Measurements from ENCODE around the gene CCN6. TPM values are rescaled to one million over a fixed set of nuclear protein-coding genes. Genes with fewer than 3 reads are reported as not detected.
A peak's percentile ranks its signal among the peaks of the same experiment; 100 is the strongest.

CCN6 gene
- polyA plus RNA-seq, 1 donor from 2014 or later = not detected

DNA sequence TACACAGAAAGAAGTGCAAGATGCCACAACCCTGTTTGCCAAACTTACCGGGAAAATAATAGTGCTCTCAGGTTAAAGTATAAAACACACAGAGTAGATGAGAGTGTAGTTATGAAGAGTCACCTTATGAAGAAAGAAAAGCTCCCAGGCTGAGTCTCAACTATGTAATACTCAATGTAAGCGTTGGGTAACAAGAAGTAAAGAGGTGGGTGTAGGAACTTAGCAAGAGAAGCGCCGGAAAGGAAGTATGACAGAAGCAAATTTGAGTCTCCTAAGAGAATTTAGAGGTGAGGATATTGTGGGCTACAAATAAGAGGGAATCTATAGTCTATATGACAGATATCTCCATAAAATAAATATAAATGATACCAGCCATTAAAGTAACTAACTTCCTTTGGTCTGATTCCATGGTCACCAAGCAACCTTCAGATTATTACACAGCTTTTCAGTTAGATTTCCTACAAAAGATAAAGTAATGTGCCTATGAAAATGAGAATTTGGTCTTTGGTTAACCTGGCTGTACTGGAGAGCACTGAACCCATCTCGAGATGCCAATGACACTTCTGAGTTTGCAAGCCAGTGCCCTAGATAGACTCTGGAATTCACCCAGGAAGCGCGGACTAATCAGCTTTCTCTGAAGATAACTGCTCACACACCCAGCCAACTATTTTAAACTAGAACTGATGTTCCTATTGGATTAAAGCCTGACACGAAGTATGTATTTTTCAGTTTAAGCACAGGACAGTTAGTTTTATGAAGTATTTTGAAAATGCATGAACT lies 31.6 kb downstream of the CCN6 start:
- Histone ChIP-seq H4K20me1 (ENCODE audit: insufficient read depth) (no peaks in the 10 kb centered on the region), H3K9me2 (ENCODE audit: insufficient read depth, low read length) (no peaks in the 10 kb centered on the region), H3K9ac (ENCODE audit: low read length) (peak overlapping the region; percentile 2)

DNA sequence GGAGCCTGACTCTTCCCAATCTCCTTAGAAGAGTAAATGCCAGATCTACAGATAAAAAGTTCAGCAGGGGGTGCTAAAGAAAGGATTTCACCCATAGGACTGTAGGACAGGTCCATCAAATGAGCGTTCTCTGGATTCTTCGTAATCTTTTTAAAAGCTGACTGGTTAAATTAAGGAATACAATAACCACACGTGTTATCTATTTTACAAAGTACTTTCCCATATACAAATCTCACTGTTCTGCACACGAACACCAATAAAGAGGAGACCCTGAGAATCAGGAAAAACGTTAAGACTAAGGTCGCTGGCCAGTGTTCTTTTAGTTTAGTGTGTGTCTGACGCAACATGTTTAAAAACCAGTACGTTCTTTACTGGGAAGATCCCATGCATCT lies 32.8 kb downstream of the CCN6 start:
- H3K27ac ChIP-seq (ENCODE audit: low read length) = peak overlapping the region; percentile 91
- peak overlapping the region; percentile 77 for H3K4me3 ChIP-seq (ENCODE audit: low read length)
- peaks cover 3% of the 10 kb centered on the region for H3K36me3 ChIP-seq (ENCODE audit: insufficient read depth, low read length)
- H3K4me2 ChIP-seq (ENCODE audit: low read length) = peak overlapping the region; percentile 62
- H3K79me2 ChIP-seq (replicated peaks; ENCODE audit: insufficient read depth, low read length) = peaks cover 34% of the 10 kb centered on the region
- H3K9me3 ChIP-seq (ENCODE audit: low read length) = no peaks in the 10 kb centered on the region
- no peaks in the 10 kb centered on the region for H3K9me2 ChIP-seq (ENCODE audit: insufficient read depth, low read length)
- H4K20me1 ChIP-seq (ENCODE audit: insufficient read depth) = no peaks in the 10 kb centered on the region
- H2AFZ ChIP-seq (ENCODE audit: low read depth, low read length) = peak overlapping the region; percentile 48
- peak overlapping the region; percentile 79 for H3K9ac ChIP-seq (ENCODE audit: low read length)
- H3K27me3 ChIP-seq (ENCODE audit: insufficient read depth, low read depth, low read length) = no peaks in the 10 kb centered on the region
- no peaks in the 10 kb centered on the region for H3F3A ChIP-seq (ENCODE audit: insufficient read depth, low read length, poor library complexity, severe bottlenecking)
- peak; percentile 69 for TF ChIP-seq SMC3 (conservative IDR thresholded peaks at IDR 0.05; ENCODE audit: poor library complexity)
- TF ChIP-seq, protein P1, sequence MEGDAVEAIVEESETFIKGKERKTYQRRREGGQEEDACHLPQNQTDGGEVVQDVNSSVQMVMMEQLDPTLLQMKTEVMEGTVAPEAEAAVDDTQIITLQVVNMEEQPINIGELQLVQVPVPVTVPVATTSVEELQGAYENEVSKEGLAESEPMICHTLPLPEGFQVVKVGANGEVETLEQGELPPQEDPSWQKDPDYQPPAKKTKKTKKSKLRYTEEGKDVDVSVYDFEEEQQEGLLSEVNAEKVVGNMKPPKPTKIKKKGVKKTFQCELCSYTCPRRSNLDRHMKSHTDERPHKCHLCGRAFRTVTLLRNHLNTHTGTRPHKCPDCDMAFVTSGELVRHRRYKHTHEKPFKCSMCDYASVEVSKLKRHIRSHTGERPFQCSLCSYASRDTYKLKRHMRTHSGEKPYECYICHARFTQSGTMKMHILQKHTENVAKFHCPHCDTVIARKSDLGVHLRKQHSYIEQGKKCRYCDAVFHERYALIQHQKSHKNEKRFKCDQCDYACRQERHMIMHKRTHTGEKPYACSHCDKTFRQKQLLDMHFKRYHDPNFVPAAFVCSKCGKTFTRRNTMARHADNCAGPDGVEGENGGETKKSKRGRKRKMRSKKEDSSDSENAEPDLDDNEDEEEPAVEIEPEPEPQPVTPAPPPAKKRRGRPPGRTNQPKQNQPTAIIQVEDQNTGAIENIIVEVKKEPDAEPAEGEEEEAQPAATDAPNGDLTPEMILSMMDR (IDR thresholded peaks at IDR 0.05; ENCODE audit: poor library complexity, severe bottlenecking) = peak; percentile 56
- peak; percentile 55 for TF ChIP-seq RAD21 (conservative IDR thresholded peaks at IDR 0.05)
- TF ChIP-seq EZH2 (IDR thresholded peaks at IDR 0.05; ENCODE audit: borderline replicate concordance, insufficient read depth, low read length, poor library complexity, severe bottlenecking) = no peak

More for the DNA sequence above, 31.6 kb downstream of the CCN6 start:
- Histone ChIP-seq H3K9me3 (ENCODE audit: low read length) (no peaks in the 10 kb centered on the region), H3K36me3 (ENCODE audit: insufficient read depth, low read length) (peaks cover 3% of the 10 kb centered on the region), H3K4me2 (ENCODE audit: low read length) (peak overlapping the region; percentile 62), H3K4me3 (ENCODE audit: low read length) (peak overlapping the region; percentile 77), H3K27ac (ENCODE audit: low read length) (no peak overlapping the region), H2AFZ (ENCODE audit: low read depth, low read length) (no peak overlapping the region), H3K79me2 (replicated peaks; ENCODE audit: insufficient read depth, low read length) (peaks cover 32% of the 10 kb centered on the region), H3K27me3 (ENCODE audit: insufficient read depth, low read depth, low read length) (no peaks in the 10 kb centered on the region), H3F3A (ENCODE audit: insufficient read depth, low read length, poor library complexity, severe bottlenecking) (no peaks in the 10 kb centered on the region)
- TF ChIP-seq, protein P1 (IDR thresholded peaks at IDR 0.05; ENCODE audit: poor library complexity, severe bottlenecking) = no peak
- TF ChIP-seq, protein P2, sequence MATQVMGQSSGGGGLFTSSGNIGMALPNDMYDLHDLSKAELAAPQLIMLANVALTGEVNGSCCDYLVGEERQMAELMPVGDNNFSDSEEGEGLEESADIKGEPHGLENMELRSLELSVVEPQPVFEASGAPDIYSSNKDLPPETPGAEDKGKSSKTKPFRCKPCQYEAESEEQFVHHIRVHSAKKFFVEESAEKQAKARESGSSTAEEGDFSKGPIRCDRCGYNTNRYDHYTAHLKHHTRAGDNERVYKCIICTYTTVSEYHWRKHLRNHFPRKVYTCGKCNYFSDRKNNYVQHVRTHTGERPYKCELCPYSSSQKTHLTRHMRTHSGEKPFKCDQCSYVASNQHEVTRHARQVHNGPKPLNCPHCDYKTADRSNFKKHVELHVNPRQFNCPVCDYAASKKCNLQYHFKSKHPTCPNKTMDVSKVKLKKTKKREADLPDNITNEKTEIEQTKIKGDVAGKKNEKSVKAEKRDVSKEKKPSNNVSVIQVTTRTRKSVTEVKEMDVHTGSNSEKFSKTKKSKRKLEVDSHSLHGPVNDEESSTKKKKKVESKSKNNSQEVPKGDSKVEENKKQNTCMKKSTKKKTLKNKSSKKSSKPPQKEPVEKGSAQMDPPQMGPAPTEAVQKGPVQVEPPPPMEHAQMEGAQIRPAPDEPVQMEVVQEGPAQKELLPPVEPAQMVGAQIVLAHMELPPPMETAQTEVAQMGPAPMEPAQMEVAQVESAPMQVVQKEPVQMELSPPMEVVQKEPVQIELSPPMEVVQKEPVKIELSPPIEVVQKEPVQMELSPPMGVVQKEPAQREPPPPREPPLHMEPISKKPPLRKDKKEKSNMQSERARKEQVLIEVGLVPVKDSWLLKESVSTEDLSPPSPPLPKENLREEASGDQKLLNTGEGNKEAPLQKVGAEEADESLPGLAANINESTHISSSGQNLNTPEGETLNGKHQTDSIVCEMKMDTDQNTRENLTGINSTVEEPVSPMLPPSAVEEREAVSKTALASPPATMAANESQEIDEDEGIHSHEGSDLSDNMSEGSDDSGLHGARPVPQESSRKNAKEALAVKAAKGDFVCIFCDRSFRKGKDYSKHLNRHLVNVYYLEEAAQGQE (IDR thresholded peaks at IDR 0.05; ENCODE audit: borderline replicate concordance) = no peak
- TF ChIP-seq MXI1 (conservative IDR thresholded peaks at IDR 0.05; ENCODE audit: poor library complexity, severe bottlenecking) = no peak
- TF ChIP-seq EZH2 (IDR thresholded peaks at IDR 0.05; ENCODE audit: borderline replicate concordance, insufficient read depth, low read length, poor library complexity, severe bottlenecking) = no peak
- TF ChIP-seq TAF1 (IDR thresholded peaks at IDR 0.05; ENCODE audit: low read depth) = no peak
- TF ChIP-seq RAD21 (conservative IDR thresholded peaks at IDR 0.05) = no peak
- TF ChIP-seq SMC3 (conservative IDR thresholded peaks at IDR 0.05; ENCODE audit: poor library complexity) = no peak
- no peak for TF ChIP-seq POLR2AphosphoS5 (IDR thresholded peaks at IDR 0.05)
- no peak for TF ChIP-seq EP300 (conservative IDR thresholded peaks at IDR 0.05; ENCODE audit: poor library complexity, severe bottlenecking)

All from neural cell (in vitro differentiated cells).